ENCODE results near the gene FAM168A.
"Not testable (repeated sequence)": the region's sequence is repeated elsewhere in the genome, so short reads cannot be mapped to it uniquely, and the experiment has no call there.

FAM168A gene

DNA sequence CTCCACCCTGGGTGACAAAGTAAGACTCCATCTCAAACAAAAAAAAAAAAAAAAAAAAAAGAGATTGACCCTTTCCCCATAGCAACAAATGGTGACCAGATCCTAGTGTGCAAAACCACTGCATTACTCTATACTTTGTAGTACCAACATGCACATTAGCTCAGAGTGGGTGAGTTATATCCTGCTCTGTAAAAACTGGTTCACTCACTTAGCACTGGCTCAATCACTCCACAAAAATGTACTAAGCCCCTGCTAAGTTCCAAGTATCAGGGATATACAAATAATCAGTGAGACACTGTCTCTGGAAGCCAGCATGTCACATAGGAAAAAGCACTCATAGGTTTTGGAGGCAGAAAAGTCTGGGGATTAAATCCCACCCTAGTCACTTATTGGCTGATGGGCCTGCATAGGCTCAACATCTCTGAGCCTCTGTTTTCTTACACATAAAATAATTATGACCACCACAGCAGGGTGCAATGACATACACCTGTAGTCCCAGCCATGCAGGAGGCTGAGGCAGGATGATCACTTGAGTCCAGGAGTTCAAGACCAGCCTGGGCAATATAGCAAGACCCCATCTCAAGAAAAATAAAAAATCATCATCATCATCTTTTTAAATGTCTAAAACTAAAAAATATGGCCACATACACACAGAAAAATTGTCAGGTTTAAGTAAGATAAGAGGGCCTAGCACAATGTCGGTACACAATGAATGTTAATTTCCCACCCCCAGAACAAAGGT is 11.9 kb downstream of the FAM168A start:
- Histone ChIP-seq H3K9me3 (ENCODE audit: low read length) (peaks cover 4% of the 10 kb centered on the region), H3K4me1 (ENCODE audit: insufficient read depth, low read length) (no peaks in the 10 kb centered on the region)

GRCh38 chr11:73584831-73585230 is 13.1 kb downstream of the FAM168A start:
- no peak overlapping the region for H3K4me3 ChIP-seq (ENCODE audit: low read length)
- peaks cover 4% of the 10 kb centered on the region for H3K9me3 ChIP-seq (ENCODE audit: low read length)
- peaks cover 3% of the 10 kb centered on the region for H3K36me3 ChIP-seq (ENCODE audit: insufficient read depth, low read length)
- no peak overlapping the region for H2AFZ ChIP-seq (ENCODE audit: low read depth, low read length)
- H3K27me3 ChIP-seq (ENCODE audit: insufficient read depth, low read length) = no peaks in the 10 kb centered on the region
- H3K4me1 ChIP-seq (ENCODE audit: insufficient read depth, low read length) = no peaks in the 10 kb centered on the region

More for the DNA sequence above, 11.9 kb downstream of the FAM168A start:
- H3K36me3 ChIP-seq (ENCODE audit: insufficient read depth, low read length) = peaks cover 3% of the 10 kb centered on the region
- H2AFZ ChIP-seq (ENCODE audit: low read depth, low read length) = no peak overlapping the region
- H3K27me3 ChIP-seq (ENCODE audit: insufficient read depth, low read length) = no peaks in the 10 kb centered on the region
- H3K4me3 ChIP-seq (ENCODE audit: low read length) = no peak overlapping the region

DNA sequence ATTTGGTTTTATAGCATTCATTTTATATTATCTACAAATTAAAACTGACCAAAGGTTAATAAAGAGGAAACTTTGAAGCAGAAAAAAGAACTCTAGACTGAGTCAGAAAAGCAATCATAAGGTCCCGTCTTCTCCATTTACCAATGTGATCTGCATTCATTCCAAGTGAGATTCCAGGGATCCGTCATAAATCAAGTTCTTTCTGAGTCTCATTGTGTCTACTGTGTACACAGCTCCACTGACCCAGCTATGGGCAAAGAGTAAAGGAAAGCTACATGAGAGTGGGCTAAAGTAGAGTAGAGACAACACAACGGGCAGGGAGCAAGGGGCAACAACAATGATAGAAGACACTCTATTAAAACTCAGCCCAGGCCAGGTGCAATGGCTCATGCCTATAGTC is 15.3 kb downstream of the FAM168A start:
- peaks cover 3% of the 10 kb centered on the region for H3K36me3 ChIP-seq (ENCODE audit: insufficient read depth, low read length)

DNA sequence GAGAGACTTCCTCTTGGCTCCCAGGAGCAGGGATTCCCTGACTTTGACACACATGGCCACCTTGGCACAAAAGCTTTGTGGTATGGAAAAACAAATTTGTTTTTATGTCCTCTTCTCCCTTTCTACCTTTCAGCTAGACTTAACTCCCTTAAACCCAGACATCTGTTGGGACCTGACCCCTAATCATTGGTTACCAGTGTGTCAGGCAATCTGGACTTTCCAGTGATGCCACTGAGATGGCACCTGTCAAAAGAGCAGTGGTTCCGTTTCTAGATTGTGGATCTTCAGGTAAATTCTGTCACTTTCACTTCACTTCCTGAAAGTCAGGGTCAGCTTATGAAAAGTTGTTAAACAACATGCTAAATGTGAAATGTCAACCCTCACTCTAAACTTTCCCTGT is 17.2 kb downstream of the FAM168A start:
- not testable (repeated sequence) for H3K9me3 ChIP-seq (ENCODE audit: low read length); H3K36me3 ChIP-seq (ENCODE audit: insufficient read depth, low read length); H3K27me3 ChIP-seq (ENCODE audit: insufficient read depth, low read length); H3K4me3 ChIP-seq (ENCODE audit: low read length); H2AFZ ChIP-seq (ENCODE audit: low read depth, low read length)
- peaks cover 17% of the 10 kb centered on the region for H3K4me1 ChIP-seq (ENCODE audit: insufficient read depth, low read length)

More for the DNA sequence above, 15.3 kb downstream of the FAM168A start:
- peaks cover 4% of the 10 kb centered on the region for H3K9me3 ChIP-seq (ENCODE audit: low read length)
- H3K27me3 ChIP-seq (ENCODE audit: insufficient read depth, low read length) = no peaks in the 10 kb centered on the region
- H3K4me3 ChIP-seq (ENCODE audit: low read length) = no peak overlapping the region
- no peak overlapping the region for H2AFZ ChIP-seq (ENCODE audit: low read depth, low read length)
- peaks cover under 1% of the 10 kb centered on the region for H3K4me1 ChIP-seq (ENCODE audit: insufficient read depth, low read length)

GRCh38 chr11:73579641-73580434 is 18.1 kb downstream of the FAM168A start:
- H3K36me3 ChIP-seq (ENCODE audit: insufficient read depth, low read length) = peaks cover 3% of the 10 kb centered on the region
- peaks cover 19% of the 10 kb centered on the region for H3K4me1 ChIP-seq (ENCODE audit: insufficient read depth, low read length)
- H2AFZ ChIP-seq (ENCODE audit: low read depth, low read length) = no peak overlapping the region
- H3K4me3 ChIP-seq (ENCODE audit: low read length) = no peak overlapping the region
- peaks cover 4% of the 10 kb centered on the region for H3K9me3 ChIP-seq (ENCODE audit: low read length)
- H3K27me3 ChIP-seq (ENCODE audit: insufficient read depth, low read length) = no peaks in the 10 kb centered on the region

DNA sequence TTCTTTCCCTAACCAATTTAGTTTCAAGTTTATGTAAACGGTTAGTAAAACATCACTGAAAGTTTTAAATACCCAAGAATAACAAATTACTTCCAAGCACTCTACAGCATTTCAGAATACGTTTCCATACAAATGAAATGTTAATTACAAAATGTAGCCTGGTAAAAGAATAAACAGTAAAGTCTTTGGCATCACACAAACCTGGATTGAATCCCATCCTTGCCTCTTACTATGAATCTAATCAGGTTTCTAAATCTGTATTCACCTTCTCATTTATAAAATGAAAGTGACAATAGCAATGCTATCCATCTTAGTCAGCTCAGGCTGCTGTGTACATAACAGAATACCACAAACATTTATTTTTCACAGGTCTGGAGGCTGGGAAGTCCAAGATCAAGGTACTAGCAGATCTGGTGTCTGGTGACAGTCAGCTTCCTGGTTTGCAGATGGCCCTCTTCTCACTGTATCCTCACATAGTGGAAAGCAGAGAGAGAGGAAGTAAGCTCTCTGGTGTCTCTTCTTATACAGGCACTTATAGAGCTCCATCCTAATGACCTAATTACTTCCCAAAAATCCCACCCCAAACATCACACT is 19.2 kb downstream of the FAM168A start:
- no peak overlapping the region for H3K4me3 ChIP-seq (ENCODE audit: low read length)
- no peaks in the 10 kb centered on the region for H3K27me3 ChIP-seq (ENCODE audit: insufficient read depth, low read length)
- no peak overlapping the region for H2AFZ ChIP-seq (ENCODE audit: low read depth, low read length)
- peaks cover 4% of the 10 kb centered on the region for H3K9me3 ChIP-seq (ENCODE audit: low read length)
- H3K4me1 ChIP-seq (ENCODE audit: insufficient read depth, low read length) = peaks cover 19% of the 10 kb centered on the region
- H3K36me3 ChIP-seq (ENCODE audit: insufficient read depth, low read length) = peaks cover 3% of the 10 kb centered on the region

- H2AFZ ChIP-seq (ENCODE audit: low read depth, low read length) = no peak overlapping the region
Measured at GRCh38 chr11:73577496-73577917, 20.4 kb downstream of the FAM168A start.

DNA sequence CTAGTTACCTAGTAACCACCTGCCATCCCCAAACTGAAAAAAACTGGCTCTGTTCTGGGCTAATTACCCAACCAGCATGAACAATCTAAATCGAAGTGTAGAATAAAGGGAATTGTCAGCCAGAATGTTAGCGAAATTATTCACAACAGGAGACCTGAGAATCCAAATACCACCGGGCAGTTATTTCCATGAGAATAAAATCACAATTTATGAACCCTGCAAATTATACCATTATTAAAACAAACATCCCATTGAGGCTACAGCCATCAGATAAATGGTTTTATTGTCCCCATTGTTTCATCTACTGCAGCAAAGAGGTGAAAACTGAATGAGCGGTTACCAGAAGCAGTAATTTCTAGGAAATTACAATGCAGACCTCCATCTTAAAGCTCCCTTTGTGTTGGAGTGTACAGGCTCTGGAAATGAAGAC is 21.7 kb downstream of the FAM168A start:
- Histone ChIP-seq H3K4me1 (ENCODE audit: insufficient read depth, low read length) (peaks cover 19% of the 10 kb centered on the region), H2AFZ (ENCODE audit: low read depth, low read length) (peak overlapping the region; percentile 53), H3K9me3 (ENCODE audit: low read length) (no peaks in the 10 kb centered on the region), H3K4me3 (ENCODE audit: low read length) (no peak overlapping the region), H3K27me3 (ENCODE audit: insufficient read depth, low read length) (no peaks in the 10 kb centered on the region), H3K36me3 (ENCODE audit: insufficient read depth, low read length) (no peaks in the 10 kb centered on the region)

More at GRCh38 chr11:73577496-73577917, 20.4 kb downstream of the FAM168A start:
- no peaks in the 10 kb centered on the region for H3K27me3 ChIP-seq (ENCODE audit: insufficient read depth, low read length)
- H3K9me3 ChIP-seq (ENCODE audit: low read length) = no peaks in the 10 kb centered on the region
- H3K36me3 ChIP-seq (ENCODE audit: insufficient read depth, low read length) = no peaks in the 10 kb centered on the region
- peaks cover 19% of the 10 kb centered on the region for H3K4me1 ChIP-seq (ENCODE audit: insufficient read depth, low read length)
- H3K4me3 ChIP-seq (ENCODE audit: low read length) = no peak overlapping the region

DNA sequence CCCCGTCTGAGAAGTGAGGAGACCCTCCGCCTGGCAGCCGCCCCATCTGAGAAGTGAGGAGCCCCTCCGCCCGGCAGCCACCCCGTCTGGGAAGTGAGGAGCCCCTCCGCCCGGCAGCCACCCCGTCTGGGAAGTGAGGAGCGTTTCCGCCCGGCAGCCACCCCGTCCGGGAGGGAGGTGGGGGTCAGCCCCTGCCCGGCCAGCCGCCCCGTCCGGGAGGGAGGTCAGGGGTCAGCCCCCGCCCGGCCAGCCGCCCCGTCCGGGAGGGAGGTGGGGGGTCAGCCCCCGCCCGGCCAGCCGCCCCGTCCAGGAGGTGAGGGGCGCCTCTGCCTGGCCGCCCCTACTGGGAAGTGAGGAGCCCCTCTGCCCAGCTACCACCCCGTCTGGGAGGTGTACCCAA is 25.9 kb downstream of the FAM168A start:
- H3K27me3 ChIP-seq (ENCODE audit: insufficient read depth, low read length); H2AFZ ChIP-seq (ENCODE audit: low read depth, low read length); H3K9me3 ChIP-seq (ENCODE audit: low read length); H3K36me3 ChIP-seq (ENCODE audit: insufficient read depth, low read length); H3K4me3 ChIP-seq (ENCODE audit: low read length): not testable (repeated sequence)
- peaks cover 15% of the 10 kb centered on the region for H3K4me1 ChIP-seq (ENCODE audit: insufficient read depth, low read length)

- H3K4me3 ChIP-seq (ENCODE audit: low read length) = no peak overlapping the region
- H3K27me3 ChIP-seq (ENCODE audit: insufficient read depth, low read length) = no peaks in the 10 kb centered on the region
- peaks cover under 1% of the 10 kb centered on the region for H3K4me1 ChIP-seq (ENCODE audit: insufficient read depth, low read length)
- H3K36me3 ChIP-seq (ENCODE audit: insufficient read depth, low read length) = peaks cover 2% of the 10 kb centered on the region
- no peak overlapping the region for H2AFZ ChIP-seq (ENCODE audit: low read depth, low read length)
- no peaks in the 10 kb centered on the region for H3K9me3 ChIP-seq (ENCODE audit: low read length)
Measured at GRCh38 chr11:73570415-73571114, 27.3 kb downstream of the FAM168A start.

GRCh38 chr11:73566977-73567755 is 30.7 kb downstream of the FAM168A start:
- Histone ChIP-seq H3K4me1 (ENCODE audit: insufficient read depth, low read length) (no peaks in the 10 kb centered on the region), H3K27me3 (ENCODE audit: insufficient read depth, low read length) (no peaks in the 10 kb centered on the region), H3K36me3 (ENCODE audit: insufficient read depth, low read length) (peaks cover 2% of the 10 kb centered on the region), H3K4me3 (ENCODE audit: low read length) (no peak overlapping the region), H3K9me3 (ENCODE audit: low read length) (no peaks in the 10 kb centered on the region), H2AFZ (ENCODE audit: low read depth, low read length) (no peak overlapping the region)

DNA sequence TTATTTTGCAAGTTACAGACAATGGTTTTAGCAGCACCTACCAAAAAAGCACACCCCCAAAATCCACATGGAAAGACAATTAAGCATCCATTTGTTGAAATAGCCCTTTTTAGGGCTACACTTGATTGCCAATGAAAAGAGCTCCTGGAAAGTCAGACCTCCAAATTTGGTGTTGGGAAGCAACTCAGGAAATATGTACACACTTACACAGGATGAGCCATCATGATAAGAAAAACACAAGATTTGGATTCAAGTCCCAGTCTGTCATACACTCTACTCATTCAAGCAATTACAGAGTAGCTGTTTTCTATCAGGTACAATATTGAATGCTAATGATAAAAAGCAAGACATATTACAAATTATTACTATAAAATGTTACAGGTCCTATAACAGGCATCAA is 31.5 kb downstream of the FAM168A start:
- Histone ChIP-seq H2AFZ (ENCODE audit: low read depth, low read length) (no peak overlapping the region), H3K4me1 (ENCODE audit: insufficient read depth, low read length) (no peaks in the 10 kb centered on the region), H3K4me3 (ENCODE audit: low read length) (no peak overlapping the region), H3K9me3 (ENCODE audit: low read length) (no peaks in the 10 kb centered on the region), H3K36me3 (ENCODE audit: insufficient read depth, low read length) (peaks cover 2% of the 10 kb centered on the region), H3K27me3 (ENCODE audit: insufficient read depth, low read length) (no peaks in the 10 kb centered on the region)
